Gastrocnemius medialis (tissue), 4 donors: ENCODE measurements around the gene PDE8A. TPM values are rescaled to one million over a fixed set of nuclear protein-coding genes. Genes with fewer than 3 reads are reported as not detected.
"Not testable (repeated sequence)": the region's sequence is repeated elsewhere in the genome, so short reads cannot be mapped to it uniquely, and the experiment has no call there.

Experiments used
- ATAC-seq, 2 donors: fragments of 150-250 bp; one replicate each; pipeline ENCODE4 v1.9.1; 2016
- DNase-seq, 2 donors: peaks; one replicate each; pipeline ENCODE4 v3.0.0-alpha.2; 2019
- H3K27ac ChIP-seq, 4 donors: fragments of 200-600 bp; sonication (generic); 1 replicate in 1 of 4; 2 replicates in 3 of 4; pipeline ENCODE4 v1.5.1; 2016 to 2018; ENCODE audit warnings: mild to moderate bottlenecking in 2 of 4, moderate library complexity in 1 of 4
- H3K27me3 ChIP-seq, 3 donors: fragments of 200-600 bp; sonication (generic) in 2 of 3; 1 replicate in 1 of 3; 2 replicates in 2 of 3; pipeline versions ENCODE4 v1.5.1 to v1.6.0; 2016 to 2019; ENCODE audit warnings: mild to moderate bottlenecking in 1 of 3, moderate library complexity in 1 of 3
- H3K36me3 ChIP-seq, 2 donors: fragments of 200-600 bp; sonication (generic) in 1 of 2; one replicate each; pipeline ENCODE4 v1.5.1; 2017 to 2018
- H3K4me1 ChIP-seq, 2 donors: fragments of 200-600 bp; sonication (generic) in 1 of 2; one replicate each; pipeline ENCODE4 v1.5.1; 2016 to 2017; ENCODE audit warnings: mild to moderate bottlenecking in 2 of 2
- H3K4me3 ChIP-seq, 4 donors: fragments of 200-600 bp; sonication (generic) in 3 of 4; 1 replicate in 1 of 4; 2 replicates in 3 of 4; pipeline ENCODE4 v1.5.1; 2016 to 2019; ENCODE audit warnings: mild to moderate bottlenecking in 2 of 4
- H3K9me3 ChIP-seq, 3 donors: fragments of 200-600 bp; sonication (generic) in 2 of 3; 1 replicate in 1 of 3; 2 replicates in 2 of 3; pipeline ENCODE4 v1.5.1; 2016 to 2019
- CTCF ChIP-seq, 5 experiments: fragments of 450-650 bp in 3 of 5; fragments of 200-600 bp in 2 of 5; sonication (generic) in 2 of 5; IDR thresholded peaks in 4 of 5; conservative IDR thresholded peaks in 1 of 5; 1 replicate in 4 of 5; 2 replicates in 1 of 5; pipeline ENCODE4 v1.5.1; 2016 to 2019; ENCODE audit warnings: antibody characterized with exemption in 5 of 5, mild to moderate bottlenecking in 3 of 5, moderate library complexity in 3 of 5
- POLR2A ChIP-seq, 2 donors: fragments of 450-650 bp; IDR thresholded peaks; one replicate each; pipeline ENCODE4 v1.6.1; 2017; ENCODE audit warnings: antibody characterized with exemption in 2 of 2, mild to moderate bottlenecking in 2 of 2, moderate library complexity in 2 of 2
- in situ Hi-C, 4 donors: fragments of 200-750 bp; cut with MboI; loops; one replicate each; pipeline versions ENCODE4 v1.15.0 to v1.8.0; 2017; ENCODE audit warnings: low sequenced_read_pairs in 4 of 4
- intact Hi-C: fragments of 100-400 bp; cut with DNase I; formaldehyde crosslinking; loops from one replicate; pipeline ENCODE4 v1.15.1; 2023; ENCODE audit warnings: low total_unique reads
- total RNA-seq, 4 donors: library from RNA; depleted of rRNA; stranded (reverse); fragments of >200 nt; gene quantifications; one replicate each; pipeline versions ENCODE4 v1.1.0 to v1.2.3, GENCODE V29; 2016

Gene PDE8A
- total RNA-seq, 4 donors from 2014 or later = 6.3 to 20.6 (median 13.9) TPM

GRCh38 chr15:84996055-84996454 lies 14.4 kb downstream of the PDE8A start:
- H3K36me3 ChIP-seq = no peaks in the 10 kb centered on the region
- H3K27ac ChIP-seq = no peak overlapping the region
- in situ Hi-C loops (no loop called here), intact Hi-C loops (no loop called here)
- no peaks in the 10 kb centered on the region for H3K9me3 ChIP-seq
- DNase-seq = no peak
- TF ChIP-seq CTCF (IDR thresholded peaks at IDR 0.05 in 4 of 5, conservative IDR thresholded peaks at IDR 0.05 in 1 of 5) = no peak
- peaks cover 23 to 31% of the 10 kb centered on the region in 2 donors for H3K4me1 ChIP-seq
- H3K4me3 ChIP-seq = no peak overlapping the region
- no peaks in the 10 kb centered on the region for H3K27me3 ChIP-seq
- no peak for ATAC-seq

- H3K4me1 ChIP-seq = peaks cover 27 to 30% of the 10 kb centered on the region in 2 donors
- in situ Hi-C loops, H3K27me3 ChIP-seq, intact Hi-C loops, H3K27ac ChIP-seq, H3K4me3 ChIP-seq, DNase-seq, H3K9me3 ChIP-seq, H3K36me3 ChIP-seq, ATAC-seq: not testable (repeated sequence)
Measured at GRCh38 chr15:84996714-84997113, 15.1 kb downstream of the PDE8A start.

GRCh38 chr15:84997214-84997613 lies 15.6 kb downstream of the PDE8A start:
- not testable (repeated sequence) for ATAC-seq

GRCh38 chr15:85000189-85000864 lies 18.7 kb downstream of the PDE8A start:
- Histone ChIP-seq H3K27ac (peak overlapping the region; percentile 8 to 52 (median 39)), H3K36me3 (no peaks in the 10 kb centered on the region), H3K9me3 (no peaks in the 10 kb centered on the region), H3K4me3 (no peak overlapping the region), H3K4me1 (peaks cover 33 to 36% of the 10 kb centered on the region in 2 donors), H3K27me3 (no peaks in the 10 kb centered on the region)
- TF ChIP-seq POLR2A (IDR thresholded peaks at IDR 0.05) (no peak), CTCF (IDR thresholded peaks at IDR 0.05 in 4 of 5, conservative IDR thresholded peaks at IDR 0.05 in 1 of 5) (no peak)
- in situ Hi-C loops = no loop called here
- DNase-seq = no peak
- ATAC-seq = no peak
- intact Hi-C loops = no loop called here

More at GRCh38 chr15:84997214-84997613, 15.6 kb downstream of the PDE8A start:
- DNase-seq, H3K36me3 ChIP-seq, H3K27me3 ChIP-seq, intact Hi-C loops, H3K4me3 ChIP-seq, in situ Hi-C loops, H3K27ac ChIP-seq, H3K9me3 ChIP-seq: not testable (repeated sequence)
- peaks cover 24 to 25% of the 10 kb centered on the region in 2 donors for H3K4me1 ChIP-seq

GRCh38 chr15:85000937-85001336 lies 19.3 kb downstream of the PDE8A start:
- ATAC-seq = no peak
- no peaks in the 10 kb centered on the region for H3K36me3 ChIP-seq
- intact Hi-C loops (no loop called here), in situ Hi-C loops (no loop called here)
- no peaks in the 10 kb centered on the region for H3K27me3 ChIP-seq
- H3K9me3 ChIP-seq = no peaks in the 10 kb centered on the region
- H3K4me1 ChIP-seq = peaks cover 36 to 42% of the 10 kb centered on the region in 2 donors
- H3K4me3 ChIP-seq = no peak overlapping the region
- peak overlapping the region; percentile 8 to 52 (median 39) for H3K27ac ChIP-seq
- TF ChIP-seq POLR2A (IDR thresholded peaks at IDR 0.05) = no peak
- no peak for TF ChIP-seq CTCF (IDR thresholded peaks at IDR 0.05 in 4 of 5, conservative IDR thresholded peaks at IDR 0.05 in 1 of 5)
- DNase-seq = no peak

GRCh38 chr15:85002517-85002916 lies 20.9 kb downstream of the PDE8A start:
- H3K27me3 ChIP-seq = no peaks in the 10 kb centered on the region
- TF ChIP-seq CTCF (IDR thresholded peaks at IDR 0.05 in 4 of 5, conservative IDR thresholded peaks at IDR 0.05 in 1 of 5) (no peak), POLR2A (IDR thresholded peaks at IDR 0.05) (no peak)
- H3K27ac ChIP-seq = no peak overlapping the region
- H3K4me3 ChIP-seq = no peak overlapping the region
- no peak for ATAC-seq
- intact Hi-C loops (no loop called here), in situ Hi-C loops (no loop called here)
- H3K36me3 ChIP-seq = no peaks in the 10 kb centered on the region
- no peak for DNase-seq
- peaks cover 44 to 45% of the 10 kb centered on the region in 2 donors for H3K4me1 ChIP-seq
- H3K9me3 ChIP-seq = no peaks in the 10 kb centered on the region
